ENCODE results near the gene CLMN. TPM values are rescaled to one million over a fixed set of nuclear protein-coding genes. Genes with fewer than 3 reads are reported as not detected.

CLMN gene
- polyA plus RNA-seq, 3 donors, result 22.0 to 33.7 (median 23.2) TPM

- H3K4me2 ChIP-seq (replicated peaks; ENCODE audit: extremely low read depth, low read length, poor library complexity, severe bottlenecking), result no peak overlapping the region
- Mint-ChIP-seq H3K27ac (peak overlapping the region in 1 of 7 donors; percentile 65), H3K36me3 (peaks cover 33 to 71% of the 10 kb centered on the region in 2 donors), H3K9me3 (peaks cover 0 to 16% (median 8%) of the 10 kb centered on the region in 7 donors), H3K27me3 (ENCODE audit: low read depth in 3 of 3) (peaks cover 0 to 2% (median under 1%) of the 10 kb centered on the region in 3 donors), H3K4me3 (no peak overlapping the region), H3K4me1 (no peaks in the 10 kb centered on the region)
- intact Hi-C loops (cut with micrococcal nuclease), result no loop called here
- H3K9me3 ChIP-seq (replicated peaks in 1 of 2; ENCODE audit: control insufficient read depth in 1 of 2, insufficient read depth in 1 of 2, low read length in 2 of 2), result no peaks in the 10 kb centered on the region
- WGBS (ENCODE audit: insufficient coverage), result 100% methylated on average over 2 of the region's 6 CpGs
- DNase-seq, result no peak
- no peaks in the 10 kb centered on the region for H3K79me2 ChIP-seq (ENCODE audit: insufficient read depth, low read length)
- H3K36me3 ChIP-seq (replicated peaks in 1 of 2; ENCODE audit: control insufficient read depth in 1 of 2, insufficient read depth in 2 of 2, low read length in 2 of 2), result peaks cover 33 to 40% of the 10 kb centered on the region in 2 donors
- H4K20me1 ChIP-seq (ENCODE audit: insufficient read depth, low read length), result no peaks in the 10 kb centered on the region
- H3K4me3 ChIP-seq (replicated peaks in 1 of 3; ENCODE audit: low read depth in 2 of 3, low read length in 3 of 3), result no peak overlapping the region
- H3K27me3 ChIP-seq (ENCODE audit: control insufficient read depth in 2 of 2, insufficient read depth in 2 of 2, low read length in 2 of 2), result no peaks in the 10 kb centered on the region
- no peak for TF ChIP-seq CTCF (IDR thresholded peaks at IDR 0.05)
- no peaks in the 10 kb centered on the region for H3K4me1 ChIP-seq (ENCODE audit: control insufficient read depth in 1 of 2, insufficient read depth in 2 of 2, low read length in 2 of 2)
- no peak overlapping the region for H3K27ac ChIP-seq (ENCODE audit: low read depth in 1 of 2, low read length in 2 of 2)
- no peak overlapping the region for H2AFZ ChIP-seq (ENCODE audit: insufficient read depth, low read depth, low read length, poor library complexity, severe bottlenecking)
- no peak overlapping the region for H3K9ac ChIP-seq (ENCODE audit: insufficient read depth, low read length, poor library complexity, severe bottlenecking)
Observed at GRCh38 chr14:95208598-95208997, 111.1 kb downstream of the CLMN start.

GRCh38 chr14:95207475-95208233 is 112.1 kb downstream of the CLMN start:
- H3K4me3 Mint-ChIP-seq, result no peak overlapping the region
- no peak for DNase-seq
- no peak overlapping the region for H2AFZ ChIP-seq (ENCODE audit: insufficient read depth, low read depth, low read length, poor library complexity, severe bottlenecking)
- H3K4me1 ChIP-seq (ENCODE audit: control insufficient read depth in 1 of 2, insufficient read depth in 2 of 2, low read length in 2 of 2), result no peaks in the 10 kb centered on the region
- no peaks in the 10 kb centered on the region for H3K79me2 ChIP-seq (ENCODE audit: insufficient read depth, low read length)
- no peaks in the 10 kb centered on the region for H3K9me3 ChIP-seq (replicated peaks in 1 of 2; ENCODE audit: control insufficient read depth in 1 of 2, insufficient read depth in 1 of 2, low read length in 2 of 2)
- H3K27me3 ChIP-seq (ENCODE audit: control insufficient read depth in 2 of 2, insufficient read depth in 2 of 2, low read length in 2 of 2), result no peaks in the 10 kb centered on the region
- H3K36me3 Mint-ChIP-seq, result peaks cover 34 to 72% of the 10 kb centered on the region in 2 donors
- no peak overlapping the region for H3K27ac ChIP-seq (ENCODE audit: low read depth in 1 of 2, low read length in 2 of 2)
- H3K9ac ChIP-seq (ENCODE audit: insufficient read depth, low read length, poor library complexity, severe bottlenecking), result no peak overlapping the region
- peaks cover 3 to 19% (median 8%) of the 10 kb centered on the region in 7 donors for H3K9me3 Mint-ChIP-seq
- no peak overlapping the region for H3K4me2 ChIP-seq (replicated peaks; ENCODE audit: extremely low read depth, low read length, poor library complexity, severe bottlenecking)
- H3K27ac Mint-ChIP-seq, result no peak overlapping the region
- H3K36me3 ChIP-seq (replicated peaks in 1 of 2; ENCODE audit: control insufficient read depth in 1 of 2, insufficient read depth in 2 of 2, low read length in 2 of 2), result peaks cover 39 to 49% of the 10 kb centered on the region in 2 donors
- 91% methylated on average over 7 of the region's 7 CpGs for WGBS (ENCODE audit: insufficient coverage)
- H3K4me1 Mint-ChIP-seq, result no peaks in the 10 kb centered on the region
- H4K20me1 ChIP-seq (ENCODE audit: insufficient read depth, low read length), result no peaks in the 10 kb centered on the region
- H3K27me3 Mint-ChIP-seq (ENCODE audit: low read depth in 3 of 3), result no peaks in the 10 kb centered on the region
- no peak for TF ChIP-seq CTCF (IDR thresholded peaks at IDR 0.05)
- no peak overlapping the region for H3K4me3 ChIP-seq (replicated peaks in 1 of 3; ENCODE audit: low read depth in 2 of 3, low read length in 3 of 3)
- intact Hi-C loops (cut with micrococcal nuclease), result no loop called here
